ENCODE results near the gene PPP1R1B. TPM values are rescaled to one million over a fixed set of nuclear protein-coding genes. Genes with fewer than 3 reads are reported as not detected.

Gene PPP1R1B
- total and polyA plus RNA-seq, 9 of the 15 experiments (the other 6 are each of a cell fraction or from before 2014, with no cell fraction given) = 0.07 to 0.18 (median 0.10) TPM; not detected in 4

DNA sequence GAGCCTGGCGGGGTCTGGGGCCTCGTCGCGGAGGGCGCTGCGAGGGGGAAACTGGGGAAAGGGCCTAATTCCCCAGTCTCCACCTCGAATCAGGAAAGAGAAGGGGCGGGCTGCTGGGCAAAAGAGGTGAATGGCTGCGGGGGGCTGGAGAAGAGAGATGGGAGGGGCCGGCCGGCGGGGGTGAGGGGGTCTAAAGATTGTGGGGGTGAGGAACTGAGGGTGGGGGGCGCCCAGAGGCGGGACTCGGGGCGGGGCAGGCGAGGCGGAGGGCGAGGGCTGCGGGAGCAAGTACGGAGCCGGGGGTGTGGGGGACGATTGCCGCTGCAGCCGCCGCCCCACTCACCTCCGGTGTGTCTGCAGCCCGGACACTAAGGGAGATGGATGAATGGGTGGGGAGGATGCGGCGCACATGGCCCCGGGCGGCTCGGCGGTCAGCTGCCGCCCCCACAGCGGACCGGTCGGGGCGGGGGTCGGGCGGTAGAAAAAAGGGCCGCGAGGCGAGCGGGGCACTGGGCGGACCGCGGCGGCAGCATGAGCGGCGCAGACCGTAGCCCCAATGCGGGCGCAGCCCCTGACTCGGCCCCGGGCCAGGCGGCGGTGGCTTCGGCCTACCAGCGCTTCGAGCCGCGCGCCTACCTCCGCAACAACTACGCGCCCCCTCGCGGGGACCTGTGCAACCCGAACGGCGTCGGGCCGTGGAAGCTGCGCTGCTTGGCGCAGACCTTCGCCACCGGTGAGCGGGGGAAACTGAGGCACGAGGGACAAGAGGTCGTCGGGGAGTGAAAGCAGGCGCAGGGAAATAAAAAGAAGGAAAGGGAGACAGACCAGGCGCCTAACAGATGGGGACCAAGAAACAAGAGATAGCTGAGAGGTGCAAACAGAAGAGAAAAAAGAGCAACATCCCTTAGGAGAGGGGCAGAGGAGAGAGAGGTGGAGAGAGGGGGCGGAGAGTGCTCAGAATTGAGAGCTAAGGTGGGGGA lies 41.5 kb downstream of the PPP1R1B start, which contains the start of gene PNMT (continued):
- TF ChIP-seq, protein P1, sequence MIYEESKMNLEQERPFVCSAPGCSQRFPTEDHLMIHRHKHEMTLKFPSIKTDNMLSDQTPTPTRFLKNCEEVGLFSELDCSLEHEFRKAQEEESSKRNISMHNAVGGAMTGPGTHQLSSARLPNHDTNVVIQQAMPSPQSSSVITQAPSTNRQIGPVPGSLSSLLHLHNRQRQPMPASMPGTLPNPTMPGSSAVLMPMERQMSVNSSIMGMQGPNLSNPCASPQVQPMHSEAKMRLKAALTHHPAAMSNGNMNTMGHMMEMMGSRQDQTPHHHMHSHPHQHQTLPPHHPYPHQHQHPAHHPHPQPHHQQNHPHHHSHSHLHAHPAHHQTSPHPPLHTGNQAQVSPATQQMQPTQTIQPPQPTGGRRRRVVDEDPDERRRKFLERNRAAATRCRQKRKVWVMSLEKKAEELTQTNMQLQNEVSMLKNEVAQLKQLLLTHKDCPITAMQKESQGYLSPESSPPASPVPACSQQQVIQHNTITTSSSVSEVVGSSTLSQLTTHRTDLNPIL (CRISPR knock-in tag; IDR thresholded peaks at IDR 0.05) = no peak
- TF ChIP-seq TAF15 (IDR thresholded peaks at IDR 0.05; ENCODE audit: low read depth, low read length) (no peak), FOXK1 (CRISPR knock-in tag; IDR thresholded peaks at IDR 0.05; ENCODE audit: borderline replicate concordance) (no peak), CCAR2 (IDR thresholded peaks at IDR 0.05; ENCODE audit: low read depth, low read length) (no peak), HNRNPH1 (optimal IDR thresholded peaks at IDR 0.05; ENCODE audit: low read depth, low read length) (no peak), ZNF589 (CRISPR knock-in tag; IDR thresholded peaks at IDR 0.05; ENCODE audit: low read depth) (no peak), ZNF3 (CRISPR knock-in tag; IDR thresholded peaks at IDR 0.05) (no peak), TCF7 (IDR thresholded peaks at IDR 0.05; ENCODE audit: borderline replicate concordance) (peak; percentile 26; the same call in 1 of the 2 replicates), ZFX (CRISPR knock-in tag; IDR thresholded peaks at IDR 0.05) (peak; percentile 98), USF1 (CRISPR knock-in tag; IDR thresholded peaks at IDR 0.05) (no peak), MTA1 (IDR thresholded peaks at IDR 0.05; ENCODE audit: borderline replicate concordance) (no peak; the same call in 1 of the 2 replicates), GATAD2B (IDR thresholded peaks at IDR 0.05; ENCODE audit: borderline replicate concordance) (no peak; the same call in 1 of the 2 replicates), TFAM (CRISPR knock-in tag; conservative IDR thresholded peaks at IDR 0.05) (no peak)
